GM18858 (cell line): ENCODE results near the gene ADCY3.

Source experiments
- ATAC-seq: cut with Tn5 transposase; IDR thresholded peaks from one replicate; pipeline ENCODE4 v1.9.1; 2021; ENCODE audit not compliant: unreplicated experiment

Gene ADCY3

DNA sequence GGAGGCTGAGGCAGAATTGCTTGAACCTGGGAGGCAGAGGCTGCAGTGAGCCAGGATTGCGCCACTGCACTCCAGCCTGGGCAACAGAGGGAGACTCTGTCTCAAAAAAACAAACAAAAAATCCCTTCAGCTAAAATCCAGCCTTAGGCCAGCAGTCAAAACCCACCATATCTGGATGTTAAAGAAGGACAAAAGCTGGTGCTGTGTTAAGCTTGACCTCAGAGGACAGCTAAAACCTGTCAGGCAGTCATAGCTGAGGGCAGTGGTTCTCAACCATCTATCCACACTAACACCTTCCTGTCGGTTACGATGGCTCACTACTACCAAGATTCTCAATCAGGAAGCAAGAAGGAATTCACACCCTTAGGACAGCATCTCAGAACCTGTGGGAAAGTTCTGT lies 136.4 kb downstream of the ADCY3 start:
- ATAC-seq: no peak

- no peak for ATAC-seq
These were observed 140.9 kb downstream of the ADCY3 start for GRCh38 chr2:24779116-24779515.

DNA sequence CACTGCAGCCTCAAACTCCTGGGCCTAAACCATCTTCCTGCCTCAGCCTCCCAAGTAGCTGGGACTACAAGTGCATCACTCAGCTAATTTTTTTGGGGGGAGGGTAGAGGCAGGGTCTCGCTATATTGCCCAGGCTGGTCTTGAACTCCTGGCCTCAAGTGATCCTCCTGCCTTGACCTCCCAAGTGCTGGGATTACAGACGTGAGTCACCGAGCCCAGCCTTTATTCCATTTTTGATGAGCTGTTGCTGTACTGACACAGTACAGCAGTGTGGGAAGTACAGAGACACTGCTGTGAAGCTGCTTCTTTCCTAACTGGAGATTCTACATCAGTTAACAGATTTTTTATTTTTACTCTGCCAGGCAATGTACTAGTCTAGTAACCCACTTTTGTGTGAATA lies 145.7 kb downstream of the ADCY3 start:
- ATAC-seq: no peak

DNA sequence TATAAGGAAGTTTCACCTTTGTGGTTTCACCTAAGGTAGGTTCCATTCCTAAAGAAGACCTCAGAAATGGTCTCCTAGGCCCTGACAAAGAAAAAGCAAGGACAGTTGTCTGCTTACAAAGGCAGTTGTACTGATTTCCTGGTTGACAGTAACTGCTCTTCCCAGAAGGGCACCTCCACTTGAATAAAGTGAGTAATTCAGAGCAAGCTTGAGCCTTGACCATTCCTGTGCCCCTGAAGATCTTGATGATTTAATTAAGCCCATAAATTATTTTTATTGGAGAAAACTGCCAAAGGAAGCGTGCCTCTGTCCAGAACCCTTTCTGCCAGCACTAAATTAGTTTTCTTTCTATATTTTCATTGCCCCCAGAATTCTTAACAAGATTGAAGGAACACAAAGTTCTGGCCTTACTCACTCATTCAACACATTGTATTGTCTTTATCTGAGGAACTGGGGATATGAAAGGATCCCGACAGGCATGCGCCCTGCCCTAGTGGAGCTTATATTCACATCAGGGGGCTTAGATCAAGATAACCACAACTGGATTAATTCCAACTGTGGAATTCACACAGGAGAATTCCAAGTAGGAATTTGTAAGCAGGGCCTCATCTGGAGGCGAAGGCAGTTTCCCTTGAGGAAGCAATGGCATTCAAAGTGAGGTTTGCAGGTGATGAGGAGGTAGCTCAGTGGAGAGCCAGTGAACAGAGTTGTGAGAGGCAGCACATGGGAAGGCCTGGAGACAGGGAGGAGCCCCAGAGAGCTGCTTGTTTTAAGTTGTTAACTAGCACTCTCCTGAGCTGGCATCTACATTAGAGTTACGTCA lies 148.1 kb downstream of the ADCY3 start:
- ATAC-seq: no peak

DNA sequence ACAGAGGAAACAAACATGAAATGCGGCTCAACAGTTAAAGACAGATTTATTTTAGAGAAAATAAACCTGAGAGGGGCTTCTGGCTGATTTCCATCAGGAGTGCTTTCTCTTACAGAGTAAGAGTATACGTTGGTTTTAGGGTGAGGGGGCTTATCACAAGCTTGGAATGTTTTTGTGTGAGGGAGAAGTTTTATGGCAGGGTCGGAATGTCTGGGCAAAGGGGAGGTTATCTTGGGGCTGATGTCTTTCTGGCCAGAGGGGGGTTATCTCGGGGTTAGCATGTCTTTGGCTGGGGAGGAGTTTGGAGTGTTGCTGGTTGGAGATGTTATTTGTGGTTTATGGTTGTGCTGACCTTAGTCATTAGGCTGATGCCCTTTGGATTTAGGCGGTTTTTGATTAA lies 149.0 kb downstream of the ADCY3 start:
- ATAC-seq: no peak
